GM19438 (cell line): ENCODE results near the gene ASMT.
"Not testable (repeated sequence)": the region's sequence is repeated elsewhere in the genome, so short reads cannot be mapped to it uniquely, and the experiment has no call there.

Experiments used
- ATAC-seq: cut with Tn5 transposase; IDR thresholded peaks from one replicate; pipeline ENCODE4 v1.9.1; 2021; ENCODE audit warnings: low read depth; ENCODE audit not compliant: unreplicated experiment

The ASMT gene

DNA sequence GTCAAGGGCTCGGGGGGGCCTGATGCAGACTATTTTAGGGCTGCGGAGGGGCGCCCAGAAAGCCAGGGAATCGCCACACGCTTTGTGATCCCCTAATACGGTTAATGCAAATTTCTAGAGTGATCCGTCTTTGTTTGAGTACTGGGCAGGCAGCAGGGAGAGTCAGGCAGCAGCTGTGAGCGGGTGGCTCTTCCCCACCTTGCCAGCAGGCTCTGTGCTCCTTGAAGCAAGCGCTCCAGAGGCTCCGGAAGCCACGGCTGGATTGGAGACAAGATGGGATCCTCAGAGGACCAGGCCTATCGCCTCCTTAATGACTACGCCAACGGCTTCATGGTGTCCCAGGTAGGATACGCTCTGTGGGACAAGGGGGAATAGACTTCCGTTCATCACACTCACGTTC, at the start of gene ASMT:
ASMT (plus strand) TSS at position 133 of the 400 bp plus-strand sequence; CDS start at position 274, 141 bp downstream.
- ATAC-seq = no peak

- not testable (repeated sequence) for ATAC-seq
These were observed 40.7 kb upstream of the ASMT start for GRCh38 chrX:1574181-1574580.

- no peak for ATAC-seq
These were observed 38.5 kb upstream of the ASMT start for GRCh38 chrX:1576201-1576992.

DNA sequence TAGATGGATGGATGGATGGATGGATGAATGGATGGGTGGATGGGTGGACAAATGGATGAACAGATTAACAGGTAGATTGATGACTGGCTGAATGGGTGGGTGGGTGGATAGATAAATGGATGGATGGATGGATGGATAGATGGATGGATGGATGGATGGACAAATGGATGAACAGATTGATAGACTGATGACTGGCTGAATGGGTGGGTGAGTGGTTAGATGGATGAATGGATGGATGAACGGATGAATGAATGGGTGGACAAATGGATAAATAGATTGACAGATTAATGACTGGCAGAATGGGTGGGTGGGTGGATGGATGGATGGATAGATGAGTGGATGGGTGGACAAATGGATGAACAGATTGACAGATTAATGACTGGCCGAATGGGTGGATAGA, 37.0 kb upstream of the ASMT start:
- no peak for ATAC-seq

DNA sequence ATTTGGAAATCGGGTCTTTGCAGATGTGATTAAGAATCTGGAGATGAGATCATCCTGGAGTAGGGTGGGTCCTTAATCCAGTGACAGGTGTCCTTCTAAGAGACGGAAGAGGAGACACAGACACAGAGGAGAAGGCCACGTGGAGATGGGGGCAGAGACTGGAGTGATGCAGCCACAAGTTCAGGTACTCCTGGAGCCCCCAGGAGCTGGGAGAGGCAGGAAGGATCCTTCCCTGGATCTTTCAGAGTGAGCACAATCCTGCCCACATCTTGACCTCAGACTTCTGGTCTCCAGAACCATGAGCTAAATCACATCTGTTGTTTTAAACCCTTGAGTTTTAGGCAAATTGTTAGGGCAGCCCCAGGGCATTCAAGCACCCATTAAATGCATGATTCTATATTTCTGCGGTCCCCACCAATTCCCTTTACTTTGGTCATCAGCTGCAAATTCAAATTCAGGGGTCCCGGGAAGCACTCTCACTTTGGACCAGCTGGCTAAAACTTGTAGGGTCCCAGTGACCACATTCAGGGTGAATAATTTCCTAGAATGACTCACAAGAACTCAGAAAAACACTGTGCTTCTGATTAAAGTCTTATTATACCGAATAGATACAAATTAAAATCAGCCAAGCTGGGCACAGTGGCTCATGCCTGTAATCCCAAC, 36.2 kb upstream of the ASMT start:
- no peak for ATAC-seq

GRCh38 chrX:1581132-1581531, 33.7 kb upstream of the ASMT start:
- ATAC-seq = no peak

DNA sequence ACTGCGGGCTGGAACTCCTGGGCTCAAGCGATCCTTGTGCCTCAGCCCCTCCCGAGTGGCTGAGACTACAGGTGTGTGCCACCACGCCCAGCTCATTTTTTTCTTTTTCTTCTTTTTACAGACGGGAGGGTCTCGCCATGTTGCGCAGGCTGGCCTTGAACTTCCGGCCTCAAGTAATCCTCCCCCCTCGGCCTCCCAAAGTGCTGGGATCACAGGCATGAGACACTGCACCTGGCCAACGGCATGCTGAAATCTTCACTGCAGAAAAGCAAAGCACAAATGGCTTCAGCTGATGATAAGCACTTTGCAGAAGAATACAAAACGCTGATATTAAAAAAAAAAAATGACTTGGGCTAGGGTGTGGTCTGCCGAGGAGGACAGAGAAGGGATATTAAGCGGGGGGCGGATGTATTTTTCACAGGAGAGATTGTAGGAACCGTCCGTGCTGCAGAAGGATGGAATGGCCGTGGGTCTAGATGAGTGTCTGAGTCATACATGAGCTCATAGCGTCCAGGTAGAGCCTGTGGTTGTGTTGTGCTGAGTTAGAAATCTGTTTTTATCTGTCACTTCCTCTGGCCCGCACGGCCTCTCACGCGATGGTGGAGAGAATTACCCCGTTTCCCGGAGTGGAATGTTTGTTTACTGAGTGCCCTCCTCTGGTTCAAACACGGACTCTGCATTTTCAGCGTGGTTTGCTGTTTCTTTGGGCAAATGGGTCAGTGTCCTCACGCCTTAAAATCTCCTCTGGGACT, 32.0 kb upstream of the ASMT start:
- peak; percentile 44 for ATAC-seq

DNA sequence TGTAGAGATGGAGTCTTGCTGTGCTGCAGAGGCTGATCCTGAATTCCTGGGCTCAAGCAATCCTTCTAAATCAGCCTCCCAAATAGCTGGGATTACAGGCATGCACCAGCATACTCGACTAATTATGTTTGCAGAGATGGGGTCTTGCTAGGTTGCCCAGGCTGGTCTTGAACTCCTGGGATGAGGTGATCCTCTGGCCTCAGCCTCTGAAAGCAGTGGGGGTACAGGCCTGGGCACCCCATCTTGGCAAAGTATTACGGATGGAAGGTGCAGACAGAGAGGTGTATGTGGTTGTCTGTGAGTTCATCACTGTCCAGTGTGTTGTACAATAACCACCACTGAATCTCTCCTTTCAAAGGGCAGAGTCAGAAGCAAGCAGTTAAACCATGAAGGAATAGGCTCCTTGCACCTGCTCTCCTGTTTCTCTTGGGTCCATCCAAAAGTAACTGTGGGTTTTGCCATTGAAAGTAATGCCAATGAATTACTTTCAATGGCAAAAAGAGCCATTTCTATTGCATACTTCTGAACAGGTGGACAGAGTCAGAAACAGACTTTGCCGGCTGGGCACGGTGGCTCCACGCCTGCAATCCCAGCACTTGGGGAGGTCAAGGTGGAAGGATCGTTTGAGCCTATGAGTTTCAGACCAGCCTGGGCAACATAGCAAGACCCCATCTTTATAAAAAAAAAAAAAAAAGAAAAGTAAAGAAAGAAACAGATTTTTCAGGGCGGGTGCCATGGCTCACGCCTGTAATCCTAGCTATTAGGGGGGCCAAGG, 30.4 kb upstream of the ASMT start:
- ATAC-seq = no peak

- ATAC-seq = no peak
These were observed 27.7 kb upstream of the ASMT start for GRCh38 chrX:1587161-1587560.

DNA sequence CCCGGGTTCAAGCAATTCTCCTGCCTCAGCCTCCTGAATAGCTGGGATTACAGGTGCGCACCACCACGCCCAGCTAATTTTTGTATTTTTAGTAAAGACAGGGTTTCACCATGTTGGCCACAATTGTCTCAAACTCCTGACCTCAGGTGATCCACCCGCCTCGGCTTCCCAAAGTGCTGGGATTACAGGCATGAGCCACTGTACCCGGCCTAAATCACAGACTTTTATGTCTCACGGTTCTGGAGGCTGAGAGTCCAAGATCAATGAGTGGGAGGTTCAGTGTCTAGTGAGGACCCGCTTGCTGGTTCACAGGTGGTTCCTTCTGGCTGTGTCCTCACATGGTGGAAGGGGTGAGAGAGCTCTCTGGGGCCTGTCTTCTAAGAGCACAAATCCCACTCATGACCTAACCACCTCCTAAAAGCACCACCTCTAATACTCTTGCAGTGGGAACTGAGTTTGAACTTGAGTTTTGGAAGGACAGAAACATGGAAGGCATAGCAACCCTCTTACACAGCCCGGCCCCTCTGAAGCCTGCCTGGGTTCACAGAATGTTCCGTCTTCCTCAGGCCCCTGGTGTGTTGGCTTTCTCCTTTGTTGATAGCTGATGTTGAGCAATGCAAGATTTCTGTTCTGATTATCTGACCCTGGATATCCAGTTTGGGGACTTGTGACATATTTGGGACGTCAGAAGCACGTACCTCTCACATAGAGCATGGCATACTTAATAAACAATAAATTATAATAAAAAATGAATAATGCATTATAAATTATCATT, 25.3 kb upstream of the ASMT start:
- no peak for ATAC-seq

DNA sequence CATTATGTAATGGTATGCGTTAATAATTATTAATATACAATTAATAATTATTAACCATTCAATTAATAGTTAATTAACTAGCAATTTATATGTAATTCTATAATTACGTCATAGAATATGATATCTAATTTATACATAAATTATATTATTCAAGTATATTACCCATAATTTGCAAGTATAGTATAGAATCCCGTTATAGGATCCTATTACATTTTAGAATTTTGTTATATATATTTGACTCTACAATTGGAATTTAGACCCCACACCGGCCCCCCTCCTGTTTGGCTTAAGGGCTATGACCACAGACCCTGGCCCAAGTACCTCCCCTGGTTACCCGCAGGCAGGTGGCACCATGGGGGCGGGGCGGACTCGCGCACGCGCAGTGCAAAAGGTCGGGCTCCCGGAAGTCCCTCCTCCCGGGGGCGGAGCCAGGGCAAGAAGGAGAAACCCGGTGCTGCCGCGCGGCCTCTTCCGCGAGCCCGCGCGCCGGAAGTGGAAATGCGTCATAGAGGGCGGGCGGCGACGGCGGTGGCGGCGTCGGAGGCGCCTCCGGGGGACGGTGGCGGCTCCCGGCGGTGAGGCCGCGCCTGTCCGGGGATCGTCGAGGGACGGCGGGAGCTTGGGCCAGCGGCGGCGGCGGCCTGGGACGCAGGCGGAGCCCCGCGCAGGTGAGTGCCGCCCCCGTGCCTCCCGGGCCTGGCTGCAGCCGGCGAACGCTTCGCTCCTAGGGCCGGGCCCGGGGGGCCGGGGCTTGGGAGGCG, 23.6 kb upstream of the ASMT start, which contains the start of gene AKAP17A:
AKAP17A (plus strand) TSS at position 503 of the 761 bp plus-strand sequence. CDS start 1,859 bp downstream, outside the sequence.
- peak; percentile 68 for ATAC-seq

- ATAC-seq = peak; percentile 2
These were observed 22.9 kb upstream of the ASMT start for GRCh38 chrX:1591863-1592469.

DNA sequence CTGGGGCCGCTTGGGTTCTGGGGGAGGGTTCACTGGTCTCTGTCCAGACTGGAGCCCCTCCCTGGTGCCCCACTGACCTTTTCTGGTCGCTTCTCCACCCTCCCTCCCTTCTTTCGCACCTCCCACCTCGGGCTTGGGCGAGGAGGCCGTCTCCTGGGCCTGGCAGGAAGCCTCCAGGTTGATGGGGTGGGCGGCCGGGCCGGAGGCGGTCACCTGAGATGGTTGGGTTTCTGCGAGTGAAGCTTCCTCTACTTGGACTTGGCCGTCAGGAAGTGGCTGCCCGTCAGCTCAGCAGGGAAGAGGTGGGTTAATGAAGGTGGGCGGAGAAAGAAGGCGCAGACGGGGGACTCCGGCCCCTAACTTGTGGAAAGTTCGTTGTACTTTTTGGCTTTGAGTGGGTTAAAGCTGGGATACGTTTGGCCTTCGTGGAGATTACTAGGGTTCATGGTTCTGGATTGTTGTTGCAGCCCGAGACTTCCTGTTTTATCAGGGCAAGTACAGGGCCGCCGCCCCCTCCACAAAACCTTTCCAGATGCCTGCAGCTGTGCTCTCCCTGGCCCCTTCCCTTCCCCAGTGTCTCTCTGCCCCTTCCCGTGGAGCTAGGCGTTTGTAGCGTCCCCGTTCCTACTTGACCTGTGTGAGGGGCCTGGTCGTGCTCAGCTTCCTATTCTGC, 22.3 kb upstream of the ASMT start:
- peak; percentile 57 for ATAC-seq

DNA sequence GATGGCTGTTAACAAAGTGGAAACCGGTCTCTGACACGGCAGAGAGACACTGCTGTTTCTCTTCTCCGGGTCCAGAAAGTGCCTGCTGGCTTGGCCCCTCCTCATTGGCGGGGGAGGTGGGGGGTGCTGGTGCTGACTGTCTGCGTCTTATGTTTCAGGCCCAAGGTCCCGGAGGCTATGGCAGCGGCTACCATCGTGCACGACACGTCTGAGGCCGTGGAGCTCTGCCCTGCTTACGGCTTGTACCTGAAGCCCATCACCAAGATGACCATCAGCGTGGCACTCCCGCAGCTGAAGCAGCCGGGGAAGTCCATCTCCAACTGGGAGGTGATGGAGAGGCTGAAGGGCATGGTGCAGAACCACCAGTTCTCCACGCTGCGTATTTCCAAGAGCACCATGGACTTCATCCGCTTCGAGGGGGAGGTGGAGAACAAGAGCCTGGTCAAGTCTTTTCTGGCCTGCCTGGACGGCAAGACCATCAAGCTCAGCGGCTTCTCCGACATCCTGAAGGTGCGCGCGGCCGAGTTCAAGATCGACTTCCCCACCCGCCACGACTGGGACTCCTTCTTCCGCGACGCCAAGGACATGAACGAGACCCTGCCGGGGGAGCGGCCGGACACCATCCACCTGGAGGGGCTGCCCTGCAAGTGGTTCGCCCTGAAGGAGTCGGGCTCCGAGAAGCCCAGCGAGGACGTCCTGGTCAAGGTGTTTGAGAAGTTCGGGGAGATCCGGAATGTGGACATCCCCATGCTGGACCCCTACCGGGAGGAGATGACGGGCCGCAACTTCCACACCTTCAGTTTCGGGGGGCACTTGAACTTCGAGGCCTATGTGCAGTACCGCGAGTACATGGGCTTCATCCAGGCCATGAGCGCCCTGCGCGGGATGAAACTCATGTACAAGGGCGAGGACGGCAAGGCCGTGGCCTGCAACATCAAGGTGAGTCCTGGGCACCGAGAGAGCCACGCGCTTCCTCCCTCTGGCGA, 21.3 kb upstream of the ASMT start:
- ATAC-seq = no peak

GRCh38 chrX:1595711-1596060, 19.2 kb upstream of the ASMT start:
- ATAC-seq = no peak

GRCh38 chrX:1596676-1597344, 18.0 kb upstream of the ASMT start:
- ATAC-seq = no peak
